ENCODE measurements around the gene HCST.

GRCh38 chr19:35883882-35884281 is 18.4 kb upstream of the HCST start:
- TF ChIP-seq ZNF775 (CRISPR knock-in tag; IDR thresholded peaks at IDR 0.05; ENCODE audit: borderline replicate concordance) (no peak), ARNTL (CRISPR knock-in tag; IDR thresholded peaks at IDR 0.05) (no peak), MAFF (IDR thresholded peaks at IDR 0.05; ENCODE audit: low read depth, low read length) (no peak)
